ENCODE measurements around the gene P2RY13.

P2RY13 gene

DNA sequence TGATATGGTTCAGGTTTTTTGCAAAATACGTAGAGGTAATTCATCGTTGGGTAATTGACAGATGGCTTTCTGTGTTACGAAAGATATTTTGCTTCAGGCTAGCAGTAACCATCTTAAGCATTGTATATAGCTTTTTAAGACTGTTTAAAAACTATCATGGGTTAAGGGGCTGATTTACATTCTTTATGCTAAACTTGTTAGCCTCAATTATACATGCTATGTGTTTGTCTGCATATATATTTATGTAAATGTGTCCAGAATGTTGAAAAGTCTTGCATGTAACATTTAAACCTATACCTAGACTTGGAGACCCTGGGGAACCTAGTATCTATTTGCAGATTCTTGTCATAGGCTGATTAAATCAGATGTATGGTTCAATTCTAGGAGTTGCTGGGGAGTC lies 39.9 kb downstream of the P2RY13 start:
- TF ChIP-seq EZH2 (optimal IDR thresholded peaks at IDR 0.05; ENCODE audit: low read depth, low read length) (no peak), EZH2phosphoT487 (IDR thresholded peaks at IDR 0.05; ENCODE audit: low read length) (no peak)
- TF ChIP-seq, protein P1, sequence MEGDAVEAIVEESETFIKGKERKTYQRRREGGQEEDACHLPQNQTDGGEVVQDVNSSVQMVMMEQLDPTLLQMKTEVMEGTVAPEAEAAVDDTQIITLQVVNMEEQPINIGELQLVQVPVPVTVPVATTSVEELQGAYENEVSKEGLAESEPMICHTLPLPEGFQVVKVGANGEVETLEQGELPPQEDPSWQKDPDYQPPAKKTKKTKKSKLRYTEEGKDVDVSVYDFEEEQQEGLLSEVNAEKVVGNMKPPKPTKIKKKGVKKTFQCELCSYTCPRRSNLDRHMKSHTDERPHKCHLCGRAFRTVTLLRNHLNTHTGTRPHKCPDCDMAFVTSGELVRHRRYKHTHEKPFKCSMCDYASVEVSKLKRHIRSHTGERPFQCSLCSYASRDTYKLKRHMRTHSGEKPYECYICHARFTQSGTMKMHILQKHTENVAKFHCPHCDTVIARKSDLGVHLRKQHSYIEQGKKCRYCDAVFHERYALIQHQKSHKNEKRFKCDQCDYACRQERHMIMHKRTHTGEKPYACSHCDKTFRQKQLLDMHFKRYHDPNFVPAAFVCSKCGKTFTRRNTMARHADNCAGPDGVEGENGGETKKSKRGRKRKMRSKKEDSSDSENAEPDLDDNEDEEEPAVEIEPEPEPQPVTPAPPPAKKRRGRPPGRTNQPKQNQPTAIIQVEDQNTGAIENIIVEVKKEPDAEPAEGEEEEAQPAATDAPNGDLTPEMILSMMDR (IDR thresholded peaks at IDR 0.05; ENCODE audit: low read length) = no peak
- H3K27me3 ChIP-seq (replicated peaks; ENCODE audit: insufficient read depth, low read length) = no peaks in the 10 kb centered on the region

GRCh38 chr3:151285940-151286339 lies 43.4 kb downstream of the P2RY13 start:
- no peak overlapping the region for H2AFZ ChIP-seq (ENCODE audit: low read length)

More for the DNA sequence above, 39.9 kb downstream of the P2RY13 start:
- no peak overlapping the region for H3K4me2 ChIP-seq (ENCODE audit: low read depth, low read length)
- H3K27ac ChIP-seq (ENCODE audit: low read length) = no peak overlapping the region
- no peaks in the 10 kb centered on the region for H3K9me2 ChIP-seq (replicated peaks; ENCODE audit: insufficient read depth, low read length)
- H2AFZ ChIP-seq (ENCODE audit: low read length) = no peak overlapping the region
- no peak overlapping the region for H3K9ac ChIP-seq (ENCODE audit: low read length)
- H3K4me1 ChIP-seq (ENCODE audit: low read length) = no peaks in the 10 kb centered on the region
- H3K79me2 ChIP-seq (ENCODE audit: low read length) = no peaks in the 10 kb centered on the region
- H3K4me3 ChIP-seq (ENCODE audit: low read length) = no peak overlapping the region
- no peaks in the 10 kb centered on the region for H3K36me3 ChIP-seq (replicated peaks; ENCODE audit: insufficient read depth, low read length)
- H4K20me1 ChIP-seq (ENCODE audit: insufficient read depth, low read length) = no peaks in the 10 kb centered on the region
- H3K9me3 ChIP-seq (replicated peaks; ENCODE audit: insufficient read depth, low read length) = no peaks in the 10 kb centered on the region
- no peak for DNase-seq
- no peaks in the 10 kb centered on the region for H3F3A ChIP-seq (ENCODE audit: insufficient read depth, low read length)

DNA sequence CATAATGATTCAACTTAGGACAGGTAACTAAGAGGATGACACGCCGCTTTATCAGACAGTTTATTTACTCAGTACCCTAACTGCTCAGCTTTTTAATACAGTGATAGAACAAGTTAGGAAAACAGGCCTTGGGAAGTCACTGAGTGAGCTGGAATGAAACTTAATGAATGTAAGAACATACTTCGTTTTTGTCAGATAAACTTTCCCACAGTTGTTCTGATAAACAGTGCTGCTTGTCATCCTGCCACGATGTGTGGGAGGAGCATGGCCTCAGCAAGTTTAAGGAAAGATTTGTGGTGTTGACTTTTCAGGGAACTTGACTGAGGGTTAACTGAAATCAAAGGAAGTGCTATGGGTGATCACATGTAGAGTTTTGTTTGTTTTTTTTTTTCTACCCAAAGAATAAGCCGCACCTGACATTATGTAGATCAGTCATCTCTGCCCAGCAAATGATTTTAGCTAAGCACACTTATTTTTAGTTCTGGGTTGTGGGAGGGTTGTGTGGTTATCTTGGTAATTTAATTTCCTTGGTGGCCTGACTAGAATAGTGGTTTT lies 45.4 kb downstream of the P2RY13 start:
- Histone ChIP-seq H3F3A (ENCODE audit: insufficient read depth, low read length) (no peaks in the 10 kb centered on the region), H4K20me1 (ENCODE audit: insufficient read depth, low read length) (no peaks in the 10 kb centered on the region), H3K9me3 (replicated peaks; ENCODE audit: insufficient read depth, low read length) (no peaks in the 10 kb centered on the region), H2AFZ (ENCODE audit: low read length) (no peak overlapping the region), H3K27me3 (replicated peaks; ENCODE audit: insufficient read depth, low read length) (no peaks in the 10 kb centered on the region), H3K4me3 (ENCODE audit: low read length) (no peak overlapping the region), H3K79me2 (ENCODE audit: low read length) (no peaks in the 10 kb centered on the region), H3K27ac (ENCODE audit: low read length) (no peak overlapping the region), H3K4me2 (ENCODE audit: low read depth, low read length) (no peak overlapping the region), H3K36me3 (replicated peaks; ENCODE audit: insufficient read depth, low read length) (no peaks in the 10 kb centered on the region), H3K9ac (ENCODE audit: low read length) (no peak overlapping the region), H3K9me2 (replicated peaks; ENCODE audit: insufficient read depth, low read length) (no peaks in the 10 kb centered on the region), H3K4me1 (ENCODE audit: low read length) (no peaks in the 10 kb centered on the region)
- TF ChIP-seq EZH2 (optimal IDR thresholded peaks at IDR 0.05; ENCODE audit: low read depth, low read length) = no peak
- no peak for TF ChIP-seq EZH2phosphoT487 (IDR thresholded peaks at IDR 0.05; ENCODE audit: low read length)
- TF ChIP-seq, protein P1 (IDR thresholded peaks at IDR 0.05; ENCODE audit: low read length) = no peak
- no peak for DNase-seq

More at GRCh38 chr3:151285940-151286339, 43.4 kb downstream of the P2RY13 start:
- Histone ChIP-seq H3K36me3 (replicated peaks; ENCODE audit: insufficient read depth, low read length) (no peaks in the 10 kb centered on the region), H3K4me3 (ENCODE audit: low read length) (no peak overlapping the region), H3K79me2 (ENCODE audit: low read length) (no peaks in the 10 kb centered on the region), H3F3A (ENCODE audit: insufficient read depth, low read length) (no peaks in the 10 kb centered on the region), H4K20me1 (ENCODE audit: insufficient read depth, low read length) (no peaks in the 10 kb centered on the region), H3K27me3 (replicated peaks; ENCODE audit: insufficient read depth, low read length) (no peaks in the 10 kb centered on the region), H3K9me3 (replicated peaks; ENCODE audit: insufficient read depth, low read length) (no peaks in the 10 kb centered on the region), H3K9ac (ENCODE audit: low read length) (no peak overlapping the region), H3K4me2 (ENCODE audit: low read depth, low read length) (no peak overlapping the region), H3K27ac (ENCODE audit: low read length) (no peak overlapping the region), H3K4me1 (ENCODE audit: low read length) (no peaks in the 10 kb centered on the region), H3K9me2 (replicated peaks; ENCODE audit: insufficient read depth, low read length) (no peaks in the 10 kb centered on the region)
- DNase-seq = no peak
- TF ChIP-seq EZH2 (optimal IDR thresholded peaks at IDR 0.05; ENCODE audit: low read depth, low read length) (no peak), EZH2phosphoT487 (IDR thresholded peaks at IDR 0.05; ENCODE audit: low read length) (no peak)
- TF ChIP-seq, protein P1 (IDR thresholded peaks at IDR 0.05; ENCODE audit: low read length) = no peak
